ENCODE results near the gene MUS81. TPM values are rescaled to one million over a fixed set of nuclear protein-coding genes. Genes with fewer than 3 reads are reported as not detected.

Gene MUS81
- total and polyA plus RNA-seq, 9 of the 15 experiments (the other 6 are each of a cell fraction or from before 2014, with no cell fraction given) = 13.4 to 118 (median 53.7) TPM

- TF ChIP-seq, protein P1, sequence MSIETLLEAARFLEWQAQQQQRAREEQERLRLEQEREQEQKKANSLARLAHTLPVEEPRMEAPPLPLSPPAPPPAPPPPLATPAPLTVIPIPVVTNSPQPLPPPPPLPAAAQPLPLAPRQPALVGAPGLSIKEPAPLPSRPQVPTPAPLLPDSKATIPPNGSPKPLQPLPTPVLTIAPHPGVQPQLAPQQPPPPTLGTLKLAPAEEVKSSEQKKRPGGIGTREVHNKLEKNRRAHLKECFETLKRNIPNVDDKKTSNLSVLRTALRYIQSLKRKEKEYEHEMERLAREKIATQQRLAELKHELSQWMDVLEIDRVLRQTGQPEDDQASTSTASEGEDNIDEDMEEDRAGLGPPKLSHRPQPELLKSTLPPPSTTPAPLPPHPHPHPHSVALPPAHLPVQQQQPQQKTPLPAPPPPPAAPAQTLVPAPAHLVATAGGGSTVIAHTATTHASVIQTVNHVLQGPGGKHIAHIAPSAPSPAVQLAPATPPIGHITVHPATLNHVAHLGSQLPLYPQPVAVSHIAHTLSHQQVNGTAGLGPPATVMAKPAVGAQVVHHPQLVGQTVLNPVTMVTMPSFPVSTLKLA (conservative IDR thresholded peaks at IDR 0.05) = peak; percentile 98 to 99
- TF ChIP-seq NFE2L1 (tag; IDR thresholded peaks at IDR 0.05; ENCODE audit: borderline replicate concordance, low read depth) (no peak), ZNF583 (CRISPR knock-in tag; IDR thresholded peaks at IDR 0.05) (no peak), RBM39 (optimal IDR thresholded peaks at IDR 0.05; ENCODE audit: low read depth, low read length) (peak; percentile 26), ZFPM2 (CRISPR knock-in tag; IDR thresholded peaks at IDR 0.05) (no peak), PTBP1 (IDR thresholded peaks at IDR 0.05; ENCODE audit: low read depth, low read length) (0 out of 2 replicates have a peak, but pooled peaks have one; percentile 5), MEIS2 (IDR thresholded peaks at IDR 0.05; ENCODE audit: partially characterized antibody) (no peak), MAFG (tag; conservative IDR thresholded peaks at IDR 0.05) (no peak), SRSF9 (IDR thresholded peaks at IDR 0.05; ENCODE audit: borderline replicate concordance, low read depth, low read length) (no peak), ZNF507 (tag; conservative IDR thresholded peaks at IDR 0.05) (no peak), RAD21 (CRISPR knock-in tag; conservative IDR thresholded peaks at IDR 0.05 in 1 of 2, IDR thresholded peaks at IDR 0.05 in 1 of 2) (no peak), ZNF311 (CRISPR knock-in tag; IDR thresholded peaks at IDR 0.05) (no peak), GTF2B (IDR thresholded peaks at IDR 0.05; ENCODE audit: extremely low read depth, insufficient read length) (no peak), E2F4 (CRISPR knock-in tag; IDR thresholded peaks at IDR 0.05; ENCODE audit: low read depth) (no peak)
- TF ChIP-seq, protein P2, sequence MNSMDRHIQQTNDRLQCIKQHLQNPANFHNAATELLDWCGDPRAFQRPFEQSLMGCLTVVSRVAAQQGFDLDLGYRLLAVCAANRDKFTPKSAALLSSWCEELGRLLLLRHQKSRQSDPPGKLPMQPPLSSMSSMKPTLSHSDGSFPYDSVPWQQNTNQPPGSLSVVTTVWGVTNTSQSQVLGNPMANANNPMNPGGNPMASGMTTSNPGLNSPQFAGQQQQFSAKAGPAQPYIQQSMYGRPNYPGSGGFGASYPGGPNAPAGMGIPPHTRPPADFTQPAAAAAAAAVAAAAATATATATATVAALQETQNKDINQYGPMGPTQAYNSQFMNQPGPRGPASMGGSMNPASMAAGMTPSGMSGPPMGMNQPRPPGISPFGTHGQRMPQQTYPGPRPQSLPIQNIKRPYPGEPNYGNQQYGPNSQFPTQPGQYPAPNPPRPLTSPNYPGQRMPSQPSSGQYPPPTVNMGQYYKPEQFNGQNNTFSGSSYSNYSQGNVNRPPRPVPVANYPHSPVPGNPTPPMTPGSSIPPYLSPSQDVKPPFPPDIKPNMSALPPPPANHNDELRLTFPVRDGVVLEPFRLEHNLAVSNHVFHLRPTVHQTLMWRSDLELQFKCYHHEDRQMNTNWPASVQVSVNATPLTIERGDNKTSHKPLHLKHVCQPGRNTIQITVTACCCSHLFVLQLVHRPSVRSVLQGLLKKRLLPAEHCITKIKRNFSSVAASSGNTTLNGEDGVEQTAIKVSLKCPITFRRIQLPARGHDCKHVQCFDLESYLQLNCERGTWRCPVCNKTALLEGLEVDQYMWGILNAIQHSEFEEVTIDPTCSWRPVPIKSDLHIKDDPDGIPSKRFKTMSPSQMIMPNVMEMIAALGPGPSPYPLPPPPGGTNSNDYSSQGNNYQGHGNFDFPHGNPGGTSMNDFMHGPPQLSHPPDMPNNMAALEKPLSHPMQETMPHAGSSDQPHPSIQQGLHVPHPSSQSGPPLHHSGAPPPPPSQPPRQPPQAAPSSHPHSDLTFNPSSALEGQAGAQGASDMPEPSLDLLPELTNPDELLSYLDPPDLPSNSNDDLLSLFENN (IDR thresholded peaks at IDR 0.05; ENCODE audit: low read depth in 2 of 2, low read length in 2 of 2) = 0 out of 4 replicates have a peak, but pooled peaks of 1 of the 2 experiments have one; percentile 3
- TF ChIP-seq, protein P3, sequence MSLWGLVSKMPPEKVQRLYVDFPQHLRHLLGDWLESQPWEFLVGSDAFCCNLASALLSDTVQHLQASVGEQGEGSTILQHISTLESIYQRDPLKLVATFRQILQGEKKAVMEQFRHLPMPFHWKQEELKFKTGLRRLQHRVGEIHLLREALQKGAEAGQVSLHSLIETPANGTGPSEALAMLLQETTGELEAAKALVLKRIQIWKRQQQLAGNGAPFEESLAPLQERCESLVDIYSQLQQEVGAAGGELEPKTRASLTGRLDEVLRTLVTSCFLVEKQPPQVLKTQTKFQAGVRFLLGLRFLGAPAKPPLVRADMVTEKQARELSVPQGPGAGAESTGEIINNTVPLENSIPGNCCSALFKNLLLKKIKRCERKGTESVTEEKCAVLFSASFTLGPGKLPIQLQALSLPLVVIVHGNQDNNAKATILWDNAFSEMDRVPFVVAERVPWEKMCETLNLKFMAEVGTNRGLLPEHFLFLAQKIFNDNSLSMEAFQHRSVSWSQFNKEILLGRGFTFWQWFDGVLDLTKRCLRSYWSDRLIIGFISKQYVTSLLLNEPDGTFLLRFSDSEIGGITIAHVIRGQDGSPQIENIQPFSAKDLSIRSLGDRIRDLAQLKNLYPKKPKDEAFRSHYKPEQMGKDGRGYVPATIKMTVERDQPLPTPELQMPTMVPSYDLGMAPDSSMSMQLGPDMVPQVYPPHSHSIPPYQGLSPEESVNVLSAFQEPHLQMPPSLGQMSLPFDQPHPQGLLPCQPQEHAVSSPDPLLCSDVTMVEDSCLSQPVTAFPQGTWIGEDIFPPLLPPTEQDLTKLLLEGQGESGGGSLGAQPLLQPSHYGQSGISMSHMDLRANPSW (CRISPR knock-in tag; IDR thresholded peaks at IDR 0.05) = no peak
Observed at GRCh38 chr11:65856689-65857499, 3.3 kb upstream of the MUS81 start (continued).
